Measurements from ENCODE around the gene RILPL1. TPM values are rescaled to one million over a fixed set of nuclear protein-coding genes. Genes with fewer than 3 reads are reported as not detected.
A peak's percentile ranks its signal among the peaks of the same experiment; 100 is the strongest.

Gene RILPL1
- total and polyA plus RNA-seq, 9 of the 15 experiments (the other 6 are each of a cell fraction or from before 2014, with no cell fraction given) = 0.25 to 10.6 (median 8.6) TPM

DNA sequence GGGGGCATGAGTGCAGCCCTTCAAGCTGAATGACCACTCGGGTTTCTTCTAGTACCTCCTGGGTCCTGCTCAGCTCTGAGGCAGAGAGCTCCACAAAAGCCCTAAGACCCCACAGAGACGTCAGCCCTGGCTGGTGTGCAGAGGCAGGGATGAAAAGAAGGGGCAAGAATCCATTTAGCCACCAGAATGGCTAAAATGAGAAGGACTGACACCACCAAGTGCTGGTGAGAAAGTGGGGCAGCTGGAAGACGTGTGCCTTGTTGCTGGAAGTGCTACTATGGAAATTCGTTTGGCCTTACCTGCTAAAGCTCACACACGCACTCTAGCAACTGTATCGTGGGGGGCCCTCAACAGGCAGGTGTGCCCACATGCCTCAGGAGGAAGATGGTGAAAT is 26.7 kb downstream of the RILPL1 start:
- H3K27me3 ChIP-seq (ENCODE audit: control insufficient read depth in 2 of 2, insufficient read depth in 2 of 2, low read length in 2 of 2) = no peaks in the 10 kb centered on the region; a peak in 1 of 5 replicates
- no peak overlapping the region for H3K27ac ChIP-seq (ENCODE audit: extremely low read depth, low read depth, low read length)
- intact Hi-C loops (cut with micrococcal nuclease) = no loop called here
- ChIA-PET POLR2A (interaction anchor here (0.7 to 1.1 kb wide), 2 partner anchors 9 to 12 kb away, joined by 3 to 4 read pairs; no protein-coding TSS in a partner anchor), CTCF (ENCODE audit: low intra/inter-chr PET ratio) (no interaction called here)
- H3K9me1 ChIP-seq (ENCODE audit: control insufficient read depth, insufficient read depth, low read length) = no peaks in the 10 kb centered on the region
- no peaks in the 10 kb centered on the region for H4K20me1 ChIP-seq (replicated peaks; ENCODE audit: control insufficient read depth, insufficient read depth, low read length)
- ATAC-seq (no peak), FAIRE-seq (no peak), DNase-seq (ENCODE audit: extremely low read depth in 1 of 4, low spot score in 3 of 4) (no peak)
- in situ Hi-C loops (cut with MboI) = no loop called here
- BruUV-seq (replicated peaks) = no TSS peak
- H2AFZ ChIP-seq (ENCODE audit: low read depth, low read length) = no peak overlapping the region
- no peak overlapping the region for H3K4me3 ChIP-seq
- no peak overlapping the region for H3K9ac ChIP-seq (ENCODE audit: insufficient read depth in 1 of 2, low read depth in 2 of 2, low read length in 2 of 2)
- TF ChIP-seq, protein P1, sequence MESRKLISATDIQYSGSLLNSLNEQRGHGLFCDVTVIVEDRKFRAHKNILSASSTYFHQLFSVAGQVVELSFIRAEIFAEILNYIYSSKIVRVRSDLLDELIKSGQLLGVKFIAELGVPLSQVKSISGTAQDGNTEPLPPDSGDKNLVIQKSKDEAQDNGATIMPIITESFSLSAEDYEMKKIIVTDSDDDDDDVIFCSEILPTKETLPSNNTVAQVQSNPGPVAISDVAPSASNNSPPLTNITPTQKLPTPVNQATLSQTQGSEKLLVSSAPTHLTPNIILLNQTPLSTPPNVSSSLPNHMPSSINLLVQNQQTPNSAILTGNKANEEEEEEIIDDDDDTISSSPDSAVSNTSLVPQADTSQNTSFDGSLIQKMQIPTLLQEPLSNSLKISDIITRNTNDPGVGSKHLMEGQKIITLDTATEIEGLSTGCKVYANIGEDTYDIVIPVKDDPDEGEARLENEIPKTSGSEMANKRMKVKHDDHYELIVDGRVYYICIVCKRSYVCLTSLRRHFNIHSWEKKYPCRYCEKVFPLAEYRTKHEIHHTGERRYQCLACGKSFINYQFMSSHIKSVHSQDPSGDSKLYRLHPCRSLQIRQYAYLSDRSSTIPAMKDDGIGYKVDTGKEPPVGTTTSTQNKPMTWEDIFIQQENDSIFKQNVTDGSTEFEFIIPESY (CRISPR knock-in tag; IDR thresholded peaks at IDR 0.05) = no peak
- TF ChIP-seq ZNF655 (CRISPR knock-in tag; IDR thresholded peaks at IDR 0.05) (no peak), ZNF146 (CRISPR knock-in tag; IDR thresholded peaks at IDR 0.05; ENCODE audit: unreplicated experiment) (no peak), ZNF184 (CRISPR knock-in tag; IDR thresholded peaks at IDR 0.05) (peak; percentile 85)
- H3K4me1 ChIP-seq (replicated peaks in 1 of 2; ENCODE audit: control insufficient read depth in 2 of 2, insufficient read depth in 2 of 2, low read length in 2 of 2) = peaks cover 0 to 11% of the 10 kb centered on the region in 2 experiments; a peak in 2 of 5 replicates
- WGBS (ENCODE audit: insufficient coverage, low coverage, missing lambda C conversion rate) = 78% methylated on average over 6 of the region's 6 CpGs
- H3K9me3 ChIP-seq (replicated peaks; ENCODE audit: control insufficient read depth, insufficient read depth, low read depth, low read length) = no peaks in the 10 kb centered on the region
- H3K4me2 ChIP-seq (ENCODE audit: insufficient read depth, low read length) = no peak overlapping the region
- H3K36me3 ChIP-seq (ENCODE audit: control insufficient read depth, insufficient read depth, low read length) = peaks cover 22% of the 10 kb centered on the region
- H3K79me2 ChIP-seq (ENCODE audit: control insufficient read depth, insufficient read depth, low read length) = no peaks in the 10 kb centered on the region

Measured in K562 (cell line).